PC-9 (cell line): Measurements from ENCODE around the gene AKAP7.

Source experiments
- CTCF ChIP-seq: fragments of 200-600 bp; sonication (generic); conservative IDR thresholded peaks from 2 replicates; pipeline ENCODE4 v1.6.1; 2017; ENCODE audit warnings: mixed run types, antibody characterized with exemption, mild to moderate bottlenecking, moderate library complexity
- EZH2 ChIP-seq: fragments of 200-600 bp; sonication (generic); IDR thresholded peaks from 2 replicates; pipeline ENCODE4 v1.8.0; 2017; ENCODE audit warnings: antibody characterized with exemption, low read depth

- TF ChIP-seq CTCF (no peak), EZH2 (no peak)
Measured at GRCh38 chr6:131159578-131159977, 24.3 kb downstream of the AKAP7 start.
